Neural cell (in vitro differentiated cells): ENCODE results near the gene THG1L. TPM values are rescaled to one million over a fixed set of nuclear protein-coding genes. Genes with fewer than 3 reads are reported as not detected.
"Not testable (repeated sequence)": the region's sequence is repeated elsewhere in the genome, so short reads cannot be mapped to it uniquely, and the experiment has no call there.

Experiments
- H2AFZ ChIP-seq: fragments of 200-600, 300-800 bp; sonication (generic), shearing (Covaris generic); 2 replicates; pipeline ENCODE4 v1.6.0; 2014; ENCODE audit warnings: low read depth, mild to moderate bottlenecking, antibody characterized with exemption, low read length, moderate library complexity
- H3F3A ChIP-seq: fragments of 200-600 bp; shearing (Covaris generic); 2 replicates; pipeline ENCODE4 v1.6.1; 2016; ENCODE audit warnings: mild to moderate bottlenecking, moderate library complexity, mixed read lengths, antibody characterized with exemption, low read length; ENCODE audit not compliant: insufficient read depth, poor library complexity, severe bottlenecking
- H3K27ac ChIP-seq: fragments of 200-600, 300-800 bp; sonication (generic), shearing (Covaris generic); 2 replicates; pipeline ENCODE4 v1.5.1; 2014; ENCODE audit warnings: mild to moderate bottlenecking, low read length, moderate library complexity
- H3K27me3 ChIP-seq: fragments of 300-800, 200-600 bp; sonication (generic), shearing (Covaris generic); 2 replicates; pipeline ENCODE4 v1.6.0; 2014; ENCODE audit warnings: mild to moderate bottlenecking, low read depth, low read length, moderate library complexity; ENCODE audit not compliant: insufficient read depth
- H3K36me3 ChIP-seq: fragments of 300-800, 200-600 bp; sonication (generic), shearing (Covaris generic); 2 replicates; pipeline ENCODE4 v1.5.1; 2014; ENCODE audit warnings: mild to moderate bottlenecking, antibody characterized with exemption, low read length, moderate library complexity; ENCODE audit not compliant: insufficient read depth
- H3K4me2 ChIP-seq: fragments of 300-800, 200-600 bp; sonication (generic), shearing (Covaris generic); 2 replicates; pipeline ENCODE4 v1.6.0; 2014; ENCODE audit warnings: mild to moderate bottlenecking, low read length
- H3K4me3 ChIP-seq: fragments of 300-800, 200-600 bp; sonication (generic), shearing (Covaris generic); 2 replicates; pipeline ENCODE4 v1.5.1; 2014; ENCODE audit warnings: mild to moderate bottlenecking, low read length, moderate library complexity
- H3K79me2 ChIP-seq: fragments of 200-600 bp; shearing (Covaris generic); replicated peaks from 2 replicates; pipeline ENCODE4 v1.6.0; 2014; ENCODE audit warnings: mild to moderate bottlenecking, low read length, moderate library complexity; ENCODE audit not compliant: insufficient read depth
- H3K9ac ChIP-seq: fragments of 300-800, 200-600 bp; sonication (generic), shearing (Covaris generic); 2 replicates; pipeline ENCODE4 v1.6.1; 2016; ENCODE audit warnings: mild to moderate bottlenecking, low read length, mixed read lengths
- H3K9me2 ChIP-seq: fragments of 200-600 bp; shearing (Covaris generic); 2 replicates; pipeline ENCODE4 v1.6.1; 2016; ENCODE audit warnings: mild to moderate bottlenecking, low read length, mixed read lengths; ENCODE audit not compliant: insufficient read depth
- H3K9me3 ChIP-seq: fragments of 200-600, 300-800 bp; sonication (generic), shearing (Covaris generic); 2 replicates; pipeline ENCODE4 v1.6.1; 2016; ENCODE audit warnings: mild to moderate bottlenecking, mixed run types, low read length, moderate library complexity, mixed read lengths
- H4K20me1 ChIP-seq: fragments of 200-600 bp; shearing (Covaris generic); 2 replicates; pipeline ENCODE4 v1.6.1; 2016; ENCODE audit warnings: mild to moderate bottlenecking, mixed run types; ENCODE audit not compliant: insufficient read depth
- CTCF ChIP-seq: fragments of 450-650 bp; IDR thresholded peaks from 2 replicates; pipeline ENCODE4 v1.5.1; 2014; ENCODE audit warnings: antibody characterized with exemption, mild to moderate bottlenecking, moderate library complexity; ENCODE audit not compliant: poor library complexity, severe bottlenecking
- EP300 ChIP-seq: fragments of 450-650 bp; conservative IDR thresholded peaks from 2 replicates; pipeline ENCODE4 v1.6.1; 2014; ENCODE audit warnings: antibody characterized with exemption, mild to moderate bottlenecking, moderate library complexity; ENCODE audit not compliant: poor library complexity, severe bottlenecking
- EZH2 ChIP-seq: fragments of 200-600, 300-800 bp; shearing (Covaris generic), sonication (generic); IDR thresholded peaks from 2 replicates; pipeline ENCODE4 v1.6.1; 2014; ENCODE audit warnings: antibody characterized with exemption, low read length, borderline replicate concordance, mild to moderate bottlenecking; ENCODE audit not compliant: insufficient read depth, poor library complexity, severe bottlenecking
- MXI1 ChIP-seq: fragments of 450-650 bp; conservative IDR thresholded peaks from 2 replicates; pipeline ENCODE4 v1.6.1; 2014; ENCODE audit warnings: antibody characterized with exemption, mild to moderate bottlenecking; ENCODE audit not compliant: poor library complexity, severe bottlenecking
- POLR2AphosphoS5 ChIP-seq: IDR thresholded peaks from 2 replicates; pipeline ENCODE4 v1.6.1; 2012
- RAD21 ChIP-seq: fragments of 450-650 bp; conservative IDR thresholded peaks from 2 replicates; pipeline ENCODE4 v1.6.1; 2014; ENCODE audit warnings: antibody characterized with exemption, mild to moderate bottlenecking, moderate library complexity
- REST ChIP-seq: IDR thresholded peaks from 2 replicates; pipeline ENCODE4 v1.6.1; 2012; ENCODE audit warnings: borderline replicate concordance
- SMC3 ChIP-seq: fragments of 450-650 bp; conservative IDR thresholded peaks from 2 replicates; pipeline ENCODE4 v1.6.1; 2014; ENCODE audit warnings: antibody characterized with exemption, mild to moderate bottlenecking, moderate library complexity; ENCODE audit not compliant: poor library complexity
- TAF1 ChIP-seq: IDR thresholded peaks from 2 replicates; pipeline ENCODE4 v1.6.1; 2012; ENCODE audit warnings: low read depth
- polyA plus RNA-seq: library from polyadenylated mRNA; depleted of rRNA; stranded (reverse); fragments of >200 nt; gene quantifications from 2 replicates; pipeline ENCODE4 v1.2.3, GENCODE V29; 2014

The THG1L gene
- polyA plus RNA-seq, 1 donor from 2014 or later: 11.9 TPM

GRCh38 chr5:157726607-157727006 lies 4.6 kb upstream of the THG1L start:
- not testable (repeated sequence) for H3K27me3 ChIP-seq, H3K9me3 ChIP-seq, H3K4me3 ChIP-seq, H3K36me3 ChIP-seq, H3K27ac ChIP-seq, H3K9me2 ChIP-seq, H4K20me1 ChIP-seq, H3F3A ChIP-seq, H3K79me2 ChIP-seq, H3K9ac ChIP-seq, H2AFZ ChIP-seq, H3K4me2 ChIP-seq

GRCh38 chr5:157727858-157728257 lies 3.4 kb upstream of the THG1L start:
- H3K27me3 ChIP-seq, H3K9me2 ChIP-seq, H3K9ac ChIP-seq, H4K20me1 ChIP-seq, H3F3A ChIP-seq, H3K79me2 ChIP-seq, H3K36me3 ChIP-seq, H3K9me3 ChIP-seq, H3K27ac ChIP-seq, H3K4me3 ChIP-seq, H2AFZ ChIP-seq, H3K4me2 ChIP-seq: not testable (repeated sequence)

- H3K9ac ChIP-seq: no peak overlapping the region
Measured at GRCh38 chr5:157729858-157730257, 1.4 kb upstream of the THG1L start.

More at GRCh38 chr5:157729858-157730257, 1.4 kb upstream of the THG1L start:
- Histone ChIP-seq H4K20me1 (no peaks in the 10 kb centered on the region), H3K36me3 (no peaks in the 10 kb centered on the region), H2AFZ (no peak overlapping the region), H3K27ac (no peak overlapping the region), H3F3A (no peaks in the 10 kb centered on the region), H3K4me2 (no peak overlapping the region), H3K9me3 (no peaks in the 10 kb centered on the region), H3K9me2 (no peaks in the 10 kb centered on the region), H3K27me3 (no peaks in the 10 kb centered on the region), H3K79me2 (peaks cover 3% of the 10 kb centered on the region), H3K4me3 (no peak overlapping the region)
- TF ChIP-seq REST (no peak), TAF1 (no peak), POLR2AphosphoS5 (no peak), RAD21 (no peak), EP300 (no peak), EZH2 (no peak), CTCF (no peak), MXI1 (no peak), SMC3 (no peak)
